Neural progenitor cell (in vitro differentiated cells): Measurements from ENCODE around the gene NDUFA11. TPM values are rescaled to one million over a fixed set of nuclear protein-coding genes. Genes with fewer than 3 reads are reported as not detected.
A peak's percentile ranks its signal among the peaks of the same experiment; 100 is the strongest.

Experiments
- DNase-seq: peaks from one replicate; pipeline ENCODE4 v3.0.0-alpha.2; 2016; ENCODE audit warnings: low spot score
- H2AFZ ChIP-seq: fragments of 200-600 bp; sonication (generic); replicated peaks from 2 replicates; pipeline ENCODE4 v1.6.1; 2016; ENCODE audit warnings: antibody characterized with exemption
- H3F3A ChIP-seq: fragments of 200-600 bp; sonication (generic); 2 replicates; pipeline ENCODE4 v1.6.1; 2016; ENCODE audit warnings: antibody characterized with exemption, low read depth
- H3K27ac ChIP-seq: fragments of 200-600 bp; sonication (generic); 2 replicates; pipeline ENCODE4 v1.5.1; 2016; ENCODE audit warnings: mild to moderate bottlenecking
- H3K27me3 ChIP-seq: fragments of 200-600 bp; sonication (generic); 2 replicates; pipeline ENCODE4 v1.6.1; 2016; ENCODE audit warnings: mild to moderate bottlenecking, moderate library complexity
- H3K36me3 ChIP-seq: fragments of 200-600 bp; sonication (generic); 2 replicates; pipeline ENCODE4 v1.5.1; 2016
- H3K4me1 ChIP-seq: fragments of 200-600 bp; sonication (generic); 2 replicates; pipeline ENCODE4 v1.6.1; 2016; ENCODE audit warnings: mixed run types
- H3K4me2 ChIP-seq: fragments of 200-600 bp; sonication (generic); 2 replicates; pipeline ENCODE4 v1.6.1; 2016
- H3K4me3 ChIP-seq: fragments of 200-600 bp; sonication (generic); 2 replicates; pipeline ENCODE4 v1.5.1; 2016
- H3K79me2 ChIP-seq: fragments of 200-600 bp; sonication (generic); 2 replicates; pipeline ENCODE4 v1.6.1; 2016; ENCODE audit warnings: low read depth
- H3K9ac ChIP-seq: fragments of 200-600 bp; sonication (generic); 2 replicates; pipeline ENCODE4 v1.6.1; 2016
- H3K9me3 ChIP-seq: fragments of 200-600 bp; sonication (generic); 2 replicates; pipeline ENCODE4 v1.5.1; 2016; ENCODE audit warnings: low read depth
- H4K20me1 ChIP-seq: fragments of 200-600 bp; sonication (generic); 2 replicates; pipeline ENCODE4 v1.6.1; 2016; ENCODE audit warnings: low read depth
- H3K27ac Mint-ChIP-seq: 3 replicates; pipeline ENCODE4 v1.8.0; 2021; ENCODE audit warnings: mixed read lengths
- H3K27me3 Mint-ChIP-seq: 2 replicates; pipeline ENCODE4 v1.8.0; 2022; ENCODE audit warnings: low read depth, mild to moderate bottlenecking, inconsistent platforms, moderate library complexity, mixed read lengths; ENCODE audit not compliant: insufficient read depth
- H3K36me3 Mint-ChIP-seq: 3 replicates; pipeline ENCODE4 v1.8.0; 2021; ENCODE audit warnings: mixed read lengths
- H3K4me1 Mint-ChIP-seq: 3 replicates; pipeline ENCODE4 v1.8.0; 2021; ENCODE audit warnings: mixed read lengths
- H3K4me3 Mint-ChIP-seq: 3 replicates; pipeline ENCODE4 v1.8.0; 2021; ENCODE audit warnings: mild to moderate bottlenecking, moderate library complexity, mixed read lengths
- H3K9me3 Mint-ChIP-seq: 3 replicates; pipeline ENCODE4 v1.8.0; 2020; ENCODE audit warnings: mixed read lengths
- EZH2 ChIP-seq: fragments of 200-600 bp; sonication (generic); IDR thresholded peaks from 2 replicates; pipeline ENCODE4 v1.6.1; 2017; ENCODE audit warnings: antibody characterized with exemption, mild to moderate bottlenecking, moderate library complexity
- EZH2phosphoT487 ChIP-seq: fragments of 200-600 bp; sonication (generic); IDR thresholded peaks from 2 replicates; pipeline ENCODE4 v1.6.1; 2017; ENCODE audit warnings: antibody characterized with exemption
- total RNA-seq: library from RNA; depleted of rRNA; stranded (reverse); fragments of >200 nt; gene quantifications from 2 replicates; pipeline ENCODE4 v1.2.3, GENCODE V29; 2015; ENCODE audit warnings: low replicate concordance
- TF ChIP-seq, protein P1 (sequence below): fragments of 200-600 bp; sonication (generic); IDR thresholded peaks from 2 replicates; pipeline ENCODE4 v1.5.1; 2017; ENCODE audit warnings: antibody characterized with exemption, mild to moderate bottlenecking

NDUFA11 gene
- total RNA-seq, 1 donor from 2014 or later: 102 TPM

DNA sequence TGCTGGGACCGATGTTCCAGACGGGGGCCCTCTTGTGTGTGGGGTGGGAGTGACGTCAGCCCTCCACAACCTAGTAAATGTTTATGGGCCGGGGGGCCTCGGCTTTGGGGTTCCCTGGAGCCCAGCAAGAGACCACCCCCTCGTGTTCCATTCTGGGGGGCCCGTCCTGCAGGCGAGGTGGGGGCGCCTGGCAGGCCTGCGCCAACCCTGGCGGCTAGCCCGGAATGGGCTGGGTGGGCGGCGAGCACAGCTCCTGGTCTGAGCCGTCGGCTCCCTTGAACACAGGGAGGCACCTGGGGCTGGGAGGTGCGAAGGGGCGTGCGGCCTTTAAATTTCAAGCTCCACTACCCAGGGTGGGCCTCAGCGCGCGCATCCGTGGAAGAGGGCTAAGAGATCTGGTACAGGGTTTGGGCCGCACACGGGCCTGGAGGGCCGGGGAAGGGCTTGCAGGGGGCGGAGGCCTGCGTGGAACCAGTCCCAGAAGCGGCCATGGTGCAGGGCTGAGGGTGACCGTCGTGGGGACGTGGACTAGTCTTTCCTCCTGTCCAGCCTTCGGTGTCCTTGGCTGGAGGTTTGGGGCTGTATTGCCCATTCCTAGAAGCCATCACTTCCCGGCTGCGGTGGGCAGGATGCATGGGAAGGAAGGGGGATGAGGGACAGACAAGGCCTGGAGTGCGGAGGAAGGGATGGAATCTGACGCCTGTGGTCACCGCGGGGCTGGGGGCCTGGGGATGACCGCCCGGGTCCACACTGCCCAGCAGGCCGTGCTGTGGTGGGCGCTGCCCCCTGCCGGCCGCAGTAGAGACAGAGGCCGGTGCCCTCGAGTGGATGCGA, 11.4 kb downstream of the NDUFA11 start:
- Histone ChIP-seq H3K27me3 (no peaks in the 10 kb centered on the region), H3K4me2 (peak overlapping the region; percentile 52), H3K27ac (no peak overlapping the region), H4K20me1 (peaks cover 9% of the 10 kb centered on the region), H3K9me3 (no peaks in the 10 kb centered on the region), H3F3A (peaks cover 8% of the 10 kb centered on the region), H3K36me3 (no peaks in the 10 kb centered on the region), H2AFZ (no peak overlapping the region), H3K4me3 (no peak overlapping the region), H3K4me1 (peaks cover 8% of the 10 kb centered on the region), H3K9ac (no peak overlapping the region), H3K79me2 (no peaks in the 10 kb centered on the region)
- peaks cover 2% of the 10 kb centered on the region for H3K36me3 Mint-ChIP-seq
- peaks cover 3% of the 10 kb centered on the region for H3K27me3 Mint-ChIP-seq
- peak; percentile 89 for DNase-seq
- TF ChIP-seq EZH2phosphoT487: no peak
- no peak for TF ChIP-seq EZH2
- TF ChIP-seq, protein P1, sequence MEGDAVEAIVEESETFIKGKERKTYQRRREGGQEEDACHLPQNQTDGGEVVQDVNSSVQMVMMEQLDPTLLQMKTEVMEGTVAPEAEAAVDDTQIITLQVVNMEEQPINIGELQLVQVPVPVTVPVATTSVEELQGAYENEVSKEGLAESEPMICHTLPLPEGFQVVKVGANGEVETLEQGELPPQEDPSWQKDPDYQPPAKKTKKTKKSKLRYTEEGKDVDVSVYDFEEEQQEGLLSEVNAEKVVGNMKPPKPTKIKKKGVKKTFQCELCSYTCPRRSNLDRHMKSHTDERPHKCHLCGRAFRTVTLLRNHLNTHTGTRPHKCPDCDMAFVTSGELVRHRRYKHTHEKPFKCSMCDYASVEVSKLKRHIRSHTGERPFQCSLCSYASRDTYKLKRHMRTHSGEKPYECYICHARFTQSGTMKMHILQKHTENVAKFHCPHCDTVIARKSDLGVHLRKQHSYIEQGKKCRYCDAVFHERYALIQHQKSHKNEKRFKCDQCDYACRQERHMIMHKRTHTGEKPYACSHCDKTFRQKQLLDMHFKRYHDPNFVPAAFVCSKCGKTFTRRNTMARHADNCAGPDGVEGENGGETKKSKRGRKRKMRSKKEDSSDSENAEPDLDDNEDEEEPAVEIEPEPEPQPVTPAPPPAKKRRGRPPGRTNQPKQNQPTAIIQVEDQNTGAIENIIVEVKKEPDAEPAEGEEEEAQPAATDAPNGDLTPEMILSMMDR: peak; percentile 86
- H3K9me3 Mint-ChIP-seq: no peaks in the 10 kb centered on the region
- peak overlapping the region; percentile 55 for H3K4me3 Mint-ChIP-seq
- H3K27ac Mint-ChIP-seq: no peak overlapping the region
- peaks cover 6% of the 10 kb centered on the region for H3K4me1 Mint-ChIP-seq

DNA sequence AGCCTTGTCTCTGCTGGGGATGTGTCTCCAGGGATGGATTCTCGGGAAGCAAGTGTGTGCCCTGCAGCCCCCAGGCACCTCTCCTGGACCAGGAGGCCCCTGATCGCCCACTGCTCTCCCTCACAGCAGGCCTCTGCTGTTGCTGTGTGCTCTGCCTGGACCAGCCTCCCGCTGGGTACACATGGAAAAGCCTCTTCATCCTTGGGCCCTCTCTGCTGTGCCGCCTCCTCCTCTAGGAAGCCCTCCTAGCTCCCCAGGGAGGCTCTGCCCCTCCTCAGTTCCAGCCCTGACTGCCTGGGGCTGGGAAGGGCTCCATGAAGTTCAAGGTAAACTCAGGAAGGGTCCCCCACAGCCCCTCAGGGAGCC, 12.0 kb downstream of the NDUFA11 start:
- H3K36me3 Mint-ChIP-seq: peaks cover 2% of the 10 kb centered on the region
- H3K27me3 Mint-ChIP-seq: peaks cover 3% of the 10 kb centered on the region
- H3K27ac Mint-ChIP-seq: no peak overlapping the region

DNA sequence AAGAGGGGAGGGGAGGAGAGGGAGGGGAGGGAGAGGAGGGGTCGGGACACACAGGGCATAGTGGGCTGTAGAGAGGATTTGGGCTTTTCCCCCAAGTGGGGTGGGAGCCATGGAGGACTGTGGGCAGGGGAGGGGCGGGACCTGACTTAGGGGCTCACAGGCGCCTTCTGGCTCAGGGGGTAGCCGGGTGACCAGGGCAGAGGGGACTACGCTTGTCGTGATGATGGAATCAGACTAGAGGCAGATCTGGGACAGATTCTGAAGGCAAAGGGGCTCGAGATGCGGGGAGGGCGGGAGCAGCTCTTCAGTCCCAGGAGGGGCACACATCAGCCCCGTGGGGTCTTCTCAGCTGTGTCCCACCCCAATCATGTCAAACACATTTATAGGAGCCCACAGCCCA, 13.5 kb downstream of the NDUFA11 start:
- H3K79me2 ChIP-seq: no peaks in the 10 kb centered on the region
- no peaks in the 10 kb centered on the region for H3K9me3 ChIP-seq
- TF ChIP-seq, protein P1: no peak
- TF ChIP-seq EZH2: no peak
- no peak for TF ChIP-seq EZH2phosphoT487
- Mint-ChIP-seq H3K27ac (peak overlapping the region; percentile 50), H3K4me3 (no peak overlapping the region), H3K36me3 (no peaks in the 10 kb centered on the region), H3K9me3 (no peaks in the 10 kb centered on the region), H3K27me3 (peaks cover 5% of the 10 kb centered on the region), H3K4me1 (peaks cover 10% of the 10 kb centered on the region)
- H4K20me1 ChIP-seq: peaks cover 6% of the 10 kb centered on the region
- H3K4me1 ChIP-seq: peaks cover 8% of the 10 kb centered on the region
- no peaks in the 10 kb centered on the region for H3K36me3 ChIP-seq
- no peaks in the 10 kb centered on the region for H3K27me3 ChIP-seq
- no peak for DNase-seq
- no peak overlapping the region for H3K4me3 ChIP-seq
- H3K4me2 ChIP-seq: no peak overlapping the region
- H3K9ac ChIP-seq: no peak overlapping the region
- no peak overlapping the region for H2AFZ ChIP-seq
- H3K27ac ChIP-seq: no peak overlapping the region
- H3F3A ChIP-seq: peaks cover 8% of the 10 kb centered on the region

More for the DNA sequence above, 12.0 kb downstream of the NDUFA11 start:
- Histone ChIP-seq H3F3A (peaks cover 8% of the 10 kb centered on the region), H3K27me3 (no peaks in the 10 kb centered on the region), H3K4me2 (no peak overlapping the region), H3K4me1 (peaks cover 8% of the 10 kb centered on the region), H3K9me3 (no peaks in the 10 kb centered on the region), H4K20me1 (peaks cover 6% of the 10 kb centered on the region), H3K36me3 (no peaks in the 10 kb centered on the region), H3K27ac (no peak overlapping the region), H2AFZ (no peak overlapping the region), H3K4me3 (no peak overlapping the region), H3K9ac (no peak overlapping the region), H3K79me2 (no peaks in the 10 kb centered on the region)
- H3K9me3 Mint-ChIP-seq: no peaks in the 10 kb centered on the region
- DNase-seq: no peak
- no peak overlapping the region for H3K4me3 Mint-ChIP-seq
- TF ChIP-seq EZH2 (no peak), EZH2phosphoT487 (no peak)
- TF ChIP-seq, protein P1: no peak
- H3K4me1 Mint-ChIP-seq: peaks cover 6% of the 10 kb centered on the region
